SK-N-MC (cell line): ENCODE measurements around the gene KRT37.

ENCODE experiments used
- EZH2 ChIP-seq: fragments of 200-600 bp; sonication (generic); IDR thresholded peaks from one replicate; pipeline ENCODE4 v1.6.1; 2017; ENCODE audit warnings: antibody characterized with exemption
- POLR2AphosphoS5 ChIP-seq: IDR thresholded peaks from 2 replicates; pipeline ENCODE4 v1.6.1; 2012; ENCODE audit warnings: mild to moderate bottlenecking, low read depth, low read length, borderline replicate concordance

DNA sequence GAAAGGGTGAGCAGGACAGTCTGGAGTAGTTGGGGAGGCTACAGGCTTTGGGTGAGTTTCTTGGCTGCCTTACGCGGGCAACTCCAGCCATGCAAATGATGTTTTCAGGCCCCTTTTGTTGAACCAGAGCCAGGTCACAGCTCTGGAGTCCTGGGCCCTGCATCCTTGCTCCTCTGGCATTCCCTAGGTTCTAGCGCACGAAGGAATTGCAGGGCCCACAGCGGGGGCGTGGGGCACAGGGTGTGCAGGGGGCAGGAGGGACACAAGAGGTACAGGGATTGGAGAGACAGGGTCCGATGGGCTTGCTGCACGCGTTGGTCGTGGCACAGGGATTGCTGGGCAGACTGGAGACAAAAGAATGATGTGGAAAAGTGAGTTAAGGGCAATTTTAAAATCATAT is 30.6 kb downstream of the KRT37 start:
- TF ChIP-seq POLR2AphosphoS5 (no peak), EZH2 (no peak)
